Muscle of back (tissue), 11 donors: ENCODE results near the gene LCE6A. TPM values are rescaled to one million over a fixed set of nuclear protein-coding genes. Genes with fewer than 3 reads are reported as not detected.

Experiments
- DNase-seq, 3 donors: peaks; one replicate each; pipeline versions ENCODE4 v3.0.0 to v3.0.0-alpha.2; 2013
- polyA plus RNA-seq, 10 donors: library from polyadenylated mRNA; unstranded; fragments of 120-200 nt; gene quantifications; one replicate each; pipeline ENCODE4 v1.2.1, GENCODE V29; 2013; ENCODE audit not compliant: insufficient read length in 10 of 10

Gene LCE6A
- polyA plus RNA-seq, 10 donors: not detected

- peak in 2 of 3 donors; percentile 41 to 51 for DNase-seq
Measured at GRCh38 chr1:152873495-152873894, 30.8 kb downstream of the LCE6A start.

- no peak for DNase-seq
Measured at GRCh38 chr1:152876827-152877226, 34.2 kb downstream of the LCE6A start.

- no peak for DNase-seq
Measured at GRCh38 chr1:152878042-152878441, 35.4 kb downstream of the LCE6A start, which contains the start of gene SMCP. Gene SMCP, plus strand, starts transcription at chr1:152878322. Its CDS starts 6,101 bp downstream, at chr1:152884423.

- DNase-seq: no peak
Measured at GRCh38 chr1:152879559-152880198, 37.0 kb downstream of the LCE6A start.

GRCh38 chr1:152880316-152880715 is 37.7 kb downstream of the LCE6A start:
- no peak for DNase-seq

GRCh38 chr1:152880907-152881306 is 38.3 kb downstream of the LCE6A start:
- no peak for DNase-seq

- DNase-seq: no peak
Measured at GRCh38 chr1:152884085-152884484, 41.4 kb downstream of the LCE6A start.

- no peak for DNase-seq
Measured at GRCh38 chr1:152884506-152884905, 41.9 kb downstream of the LCE6A start.

GRCh38 chr1:152884966-152885624 is 42.4 kb downstream of the LCE6A start:
- DNase-seq: peak in 1 of 3 donors; percentile 18

GRCh38 chr1:152886085-152886484 is 43.4 kb downstream of the LCE6A start:
- DNase-seq: peak in 1 of 3 donors; percentile 20

GRCh38 chr1:152886758-152887409 is 44.2 kb downstream of the LCE6A start:
- DNase-seq: no peak

- no peak for DNase-seq
Measured at GRCh38 chr1:152888126-152888525, 45.5 kb downstream of the LCE6A start.

Other genes starting within 250 kb of the LCE6A start
- not detected for gene LCE3C, start 242.6 kb upstream of the LCE6A start, polyA plus RNA-seq
- gene LCE3B, start 229.0 kb upstream of the LCE6A start, polyA plus RNA-seq: not detected
- not detected for gene LCE3A, start 219.8 kb upstream of the LCE6A start, polyA plus RNA-seq
- not detected for gene LCE2D, start 179.5 kb upstream of the LCE6A start, polyA plus RNA-seq
- not detected for gene LCE2C, start 167.6 kb upstream of the LCE6A start, polyA plus RNA-seq
- gene LCE2B, start 156.7 kb upstream of the LCE6A start, polyA plus RNA-seq: not detected
- gene LCE2A, start 144.5 kb upstream of the LCE6A start, polyA plus RNA-seq: not detected
- not detected for gene LCE4A, start 134.7 kb upstream of the LCE6A start, polyA plus RNA-seq
- not detected for gene KPRP, start 84.8 kb upstream of the LCE6A start, polyA plus RNA-seq
- not detected for gene LCE1F, start 67.7 kb upstream of the LCE6A start, polyA plus RNA-seq
- not detected for gene LCE1E, start 56.6 kb upstream of the LCE6A start, polyA plus RNA-seq
- gene LCE1D, start 46.1 kb upstream of the LCE6A start, polyA plus RNA-seq: not detected
- not detected for gene LCE1C, start 36.2 kb upstream of the LCE6A start, polyA plus RNA-seq
- not detected for gene LCE1B, start 30.9 kb upstream of the LCE6A start, polyA plus RNA-seq
- gene LCE1A, start 15.4 kb upstream of the LCE6A start, polyA plus RNA-seq: not detected
- not detected for gene LCE7A, start 17.1 kb downstream of the LCE6A start, polyA plus RNA-seq
- gene SMCP, start 35.5 kb downstream of the LCE6A start, polyA plus RNA-seq: not detected
- gene IVL, start 65.7 kb downstream of the LCE6A start, polyA plus RNA-seq: 1 to 10 TPM in 2 of 10 donors, under 1 TPM in 2, not detected in 6; 0.05 to 6.0 (median 1.3) TPM
- not detected for gene SPRR5, start 104.3 kb downstream of the LCE6A start, polyA plus RNA-seq
- gene SPRR4, start 127.8 kb downstream of the LCE6A start, polyA plus RNA-seq: not detected
- 1 to 10 TPM in 1 of 10 donors, not detected in 9; 4.3 TPM for gene SPRR1A, start 141.2 kb downstream of the LCE6A start, polyA plus RNA-seq
- 1 to 10 TPM in 1 of 10 donors, under 1 TPM in 3, not detected in 6; 0.24 to 8.0 (median 0.27) TPM for gene SPRR3, start 158.9 kb downstream of the LCE6A start, polyA plus RNA-seq
- 1 to 10 TPM in 1 of 10 donors, under 1 TPM in 1, not detected in 8; 0.24 to 7.1 TPM for gene SPRR1B, start 188.3 kb downstream of the LCE6A start, polyA plus RNA-seq
- gene SPRR2D, start 198.3 kb downstream of the LCE6A start, polyA plus RNA-seq: not detected
- under 1 TPM in 1 of 10 donors, not detected in 9; 0.28 TPM for gene SPRR2A, start 214.7 kb downstream of the LCE6A start, polyA plus RNA-seq
- gene SPRR2B, start 228.8 kb downstream of the LCE6A start, polyA plus RNA-seq: not detected